Measurements from ENCODE around the gene NAV2.

Gene NAV2

DNA sequence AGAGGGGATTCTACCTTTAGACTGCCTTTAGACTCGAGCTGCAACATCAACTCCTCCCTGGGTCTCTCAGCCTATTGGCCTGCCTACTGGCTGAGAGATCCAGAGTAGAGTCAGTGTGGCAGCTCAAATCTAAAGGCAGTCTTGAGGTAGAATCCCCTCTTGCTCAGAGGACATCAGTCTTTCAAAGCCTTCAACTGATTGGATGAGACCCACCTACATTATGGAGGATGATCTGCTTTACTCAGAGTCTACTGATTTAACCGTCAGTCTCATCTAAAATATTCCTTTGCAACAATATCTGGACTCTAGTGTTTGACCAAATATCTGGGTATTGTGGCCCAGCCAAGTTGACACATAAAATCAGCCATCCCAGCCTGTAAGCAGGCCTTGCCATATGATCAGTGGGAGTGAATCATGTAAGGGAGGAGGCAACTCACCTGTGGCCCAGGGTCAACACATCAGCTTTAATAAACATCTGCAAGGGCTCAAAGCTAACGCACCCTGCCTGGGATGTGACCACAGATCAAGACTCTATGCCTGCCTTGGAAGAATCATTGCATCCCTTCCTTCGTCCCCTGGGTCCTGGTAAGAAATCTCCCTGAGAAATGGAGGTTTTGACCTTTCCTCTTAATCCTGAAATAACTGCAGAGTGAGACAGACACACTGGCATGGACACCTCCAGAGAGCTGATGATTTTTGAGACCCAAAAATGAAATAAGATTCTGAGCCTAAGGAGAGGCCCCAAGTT is 249.6 kb downstream of the NAV2 start:
- TF ChIP-seq, protein P1, sequence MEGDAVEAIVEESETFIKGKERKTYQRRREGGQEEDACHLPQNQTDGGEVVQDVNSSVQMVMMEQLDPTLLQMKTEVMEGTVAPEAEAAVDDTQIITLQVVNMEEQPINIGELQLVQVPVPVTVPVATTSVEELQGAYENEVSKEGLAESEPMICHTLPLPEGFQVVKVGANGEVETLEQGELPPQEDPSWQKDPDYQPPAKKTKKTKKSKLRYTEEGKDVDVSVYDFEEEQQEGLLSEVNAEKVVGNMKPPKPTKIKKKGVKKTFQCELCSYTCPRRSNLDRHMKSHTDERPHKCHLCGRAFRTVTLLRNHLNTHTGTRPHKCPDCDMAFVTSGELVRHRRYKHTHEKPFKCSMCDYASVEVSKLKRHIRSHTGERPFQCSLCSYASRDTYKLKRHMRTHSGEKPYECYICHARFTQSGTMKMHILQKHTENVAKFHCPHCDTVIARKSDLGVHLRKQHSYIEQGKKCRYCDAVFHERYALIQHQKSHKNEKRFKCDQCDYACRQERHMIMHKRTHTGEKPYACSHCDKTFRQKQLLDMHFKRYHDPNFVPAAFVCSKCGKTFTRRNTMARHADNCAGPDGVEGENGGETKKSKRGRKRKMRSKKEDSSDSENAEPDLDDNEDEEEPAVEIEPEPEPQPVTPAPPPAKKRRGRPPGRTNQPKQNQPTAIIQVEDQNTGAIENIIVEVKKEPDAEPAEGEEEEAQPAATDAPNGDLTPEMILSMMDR (IDR thresholded peaks at IDR 0.05; ENCODE audit: low read depth, low read length): no peak
- DNase-seq (ENCODE audit: extremely low read depth, low read depth): no peak

DNA sequence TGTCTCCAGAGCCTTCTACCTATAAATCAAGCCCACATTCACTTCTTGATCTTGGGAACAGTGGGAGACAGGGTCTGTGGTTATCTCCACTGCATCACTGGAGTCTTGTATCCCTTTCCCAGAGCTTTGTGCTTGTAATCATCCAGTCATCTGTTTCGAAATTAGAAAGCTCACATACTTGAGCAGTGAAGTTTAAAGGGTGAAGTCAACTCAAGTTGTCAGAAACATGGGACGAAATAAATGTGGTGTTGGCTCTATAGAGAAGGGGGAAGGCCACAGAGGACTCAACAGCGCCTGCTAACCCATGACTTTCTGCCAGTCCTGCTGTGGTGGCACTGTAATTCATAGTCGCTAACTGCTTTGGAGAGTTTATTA is 250.2 kb downstream of the NAV2 start:
- no peak for DNase-seq (ENCODE audit: extremely low read depth, low read depth)
- TF ChIP-seq, protein P1 (IDR thresholded peaks at IDR 0.05; ENCODE audit: low read depth, low read length): no peak

DNA sequence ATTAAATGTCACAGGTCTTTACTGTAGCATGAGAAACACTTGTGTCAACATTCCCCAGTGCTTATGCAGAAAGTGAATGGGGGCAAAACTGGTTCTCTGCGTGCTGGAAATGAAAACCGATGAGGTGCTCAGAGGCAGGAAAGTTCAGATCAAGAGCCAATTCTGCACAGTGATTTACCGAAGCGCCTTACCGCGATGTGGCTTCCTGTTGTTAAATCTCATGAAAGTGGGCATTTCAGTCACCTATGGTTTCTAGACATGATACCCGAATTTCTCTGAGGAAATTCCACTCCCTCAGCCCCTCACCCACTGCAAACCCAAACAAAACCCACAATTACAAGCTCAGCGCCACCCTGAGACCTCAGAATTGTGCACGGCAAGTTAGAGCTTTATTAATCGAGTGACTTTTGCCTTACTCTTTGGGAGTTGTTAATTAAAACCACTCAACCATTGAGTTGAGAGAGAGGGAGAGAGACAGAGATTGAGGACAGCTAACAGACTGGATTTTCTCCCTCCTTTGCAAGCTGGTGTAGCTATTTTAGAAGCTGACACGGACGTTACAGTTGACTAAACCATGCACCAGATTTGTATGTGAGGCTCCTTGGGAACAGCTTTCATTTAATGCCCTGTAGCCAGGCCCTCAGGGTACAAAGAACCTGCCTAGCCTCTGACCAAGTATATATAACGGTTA is 251.2 kb downstream of the NAV2 start:
- DNase-seq (ENCODE audit: extremely low read depth, low read depth): no peak
- TF ChIP-seq, protein P1 (IDR thresholded peaks at IDR 0.05; ENCODE audit: low read depth, low read length): no peak

DNA sequence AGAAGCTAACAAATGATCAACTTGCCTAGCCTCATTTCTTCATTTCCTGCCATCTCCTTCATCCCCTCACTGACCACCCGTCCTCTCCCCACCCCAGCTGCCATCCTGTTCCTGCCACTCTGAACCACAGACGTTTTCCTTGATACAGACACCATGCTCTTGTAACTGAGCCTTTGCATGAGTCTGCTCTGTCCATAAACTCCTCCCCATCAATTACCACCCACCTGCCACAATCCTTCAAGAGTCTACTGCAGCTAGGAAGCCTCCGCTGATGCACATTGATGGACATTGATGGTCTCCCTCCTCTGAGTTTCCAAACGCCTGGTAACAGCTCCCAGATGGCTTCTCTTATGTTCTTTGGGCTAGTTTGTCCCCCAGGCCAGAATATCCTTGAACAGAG is 253.8 kb downstream of the NAV2 start:
- TF ChIP-seq, protein P1 (IDR thresholded peaks at IDR 0.05; ENCODE audit: low read depth, low read length): no peak
- DNase-seq (ENCODE audit: extremely low read depth, low read depth): no peak

DNA sequence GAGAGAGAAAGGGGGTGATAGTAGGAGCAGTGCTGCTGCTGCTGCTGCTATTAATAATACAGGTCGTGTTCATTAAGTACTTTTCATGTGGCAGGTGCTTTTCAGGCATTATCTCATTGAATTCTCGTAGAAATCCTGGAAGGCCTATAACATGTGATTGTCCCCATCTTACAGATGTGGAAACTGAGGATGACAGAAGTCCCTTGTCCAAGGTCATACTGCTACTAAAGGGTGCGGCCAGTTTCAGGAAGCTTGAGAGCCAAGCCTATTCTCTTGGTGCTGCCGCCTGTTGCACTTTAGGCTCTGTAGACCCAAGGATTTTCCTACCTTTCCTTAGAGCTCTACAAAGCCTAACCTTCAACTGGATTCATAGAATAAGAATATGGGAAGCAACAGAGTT is 254.3 kb downstream of the NAV2 start:
- no peak for DNase-seq (ENCODE audit: extremely low read depth, low read depth)
- TF ChIP-seq, protein P1 (IDR thresholded peaks at IDR 0.05; ENCODE audit: low read depth, low read length): no peak

DNA sequence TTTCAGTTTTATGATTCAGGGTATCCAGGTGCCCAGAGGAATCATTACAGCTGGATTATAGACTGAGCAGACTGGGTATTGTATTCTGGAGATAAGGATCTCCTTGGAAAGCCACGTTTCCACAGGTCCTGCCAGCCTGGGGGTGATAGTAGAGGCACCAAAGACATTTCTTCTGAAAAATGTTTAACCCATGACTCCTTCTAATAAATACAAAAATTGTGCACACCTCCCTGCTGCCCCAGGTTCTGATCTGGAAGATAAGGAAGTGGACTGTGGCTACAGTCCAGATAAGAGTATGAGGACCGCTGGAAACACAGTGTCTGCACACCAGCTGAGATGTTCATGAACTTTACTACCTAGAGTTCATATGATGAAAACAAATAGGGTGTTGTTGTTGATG is 255.2 kb downstream of the NAV2 start:
- DNase-seq (ENCODE audit: extremely low read depth, low read depth): no peak
- TF ChIP-seq, protein P1 (IDR thresholded peaks at IDR 0.05; ENCODE audit: low read depth, low read length): no peak

DNA sequence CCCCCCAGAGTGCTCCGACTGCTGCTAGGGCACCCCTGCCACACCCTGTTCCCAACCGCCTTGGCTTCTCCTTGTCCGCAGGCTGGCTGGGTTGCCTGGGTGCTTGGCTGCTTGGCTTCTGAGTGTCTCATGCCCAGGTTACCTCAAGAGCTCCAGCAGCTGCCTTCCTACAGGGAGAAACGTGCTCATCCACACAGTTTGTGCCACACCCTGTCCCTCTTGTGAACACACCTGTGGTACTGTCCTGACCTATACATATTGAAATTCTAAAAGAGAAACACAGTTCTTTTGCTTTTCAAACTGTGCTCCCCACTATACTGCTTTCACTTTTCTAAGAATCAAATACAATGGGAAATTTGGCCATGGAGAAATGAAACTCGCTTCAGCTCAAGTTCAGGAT is 256.2 kb downstream of the NAV2 start:
- no peak for DNase-seq (ENCODE audit: extremely low read depth, low read depth)
- TF ChIP-seq, protein P1 (IDR thresholded peaks at IDR 0.05; ENCODE audit: low read depth, low read length): no peak

All from AG09319 (cell line).